K562 (cell line): ENCODE data around the gene WDCP. TPM values are rescaled to one million over a fixed set of nuclear protein-coding genes. Genes with fewer than 3 reads are reported as not detected.

ENCODE experiments used
- ATF2 ChIP-seq: sonication (generic); formaldehyde crosslinking; IDR thresholded peaks from 2 replicates; pipeline ENCODE4 v1.8.1; 2022; ENCODE audit warnings: missing genetic modification reagents
- ATF7 ChIP-seq: fragments of 450-650 bp; IDR thresholded peaks from 2 replicates; pipeline ENCODE4 v1.7.1; 2014; ENCODE audit warnings: mild to moderate bottlenecking, moderate library complexity
- CHD1 ChIP-seq: fragments of 200-600 bp; sonication (generic); IDR thresholded peaks from one replicate; pipeline ENCODE4 v1.6.1; 2012; ENCODE audit warnings: mild to moderate bottlenecking, moderate library complexity, low read length, inconsistent platforms
- COPS2 ChIP-seq: fragments of 450-650 bp; conservative IDR thresholded peaks from 2 replicates; pipeline ENCODE4 v1.6.1; 2016; ENCODE audit warnings: mild to moderate bottlenecking, moderate library complexity
- EZH2 ChIP-seq: IDR thresholded peaks from 2 replicates; pipeline ENCODE4 v1.6.1; 2012; ENCODE audit warnings: low read depth, mild to moderate bottlenecking, inconsistent platforms, low read length, borderline replicate concordance
- HNRNPUL1 ChIP-seq: fragments of 200-400 bp; formaldehyde crosslinking; IDR thresholded peaks from 2 replicates; pipeline ENCODE4 v1.6.1; 2017; ENCODE audit warnings: low read length
- KLF10 ChIP-seq: fragments of 250-450 bp; sonication (Bioruptor Pico); IDR thresholded peaks from 2 replicates; pipeline ENCODE4 v1.6.1; 2021; ENCODE audit warnings: matching md5 sums
- PTTG1 ChIP-seq: fragments of 450-650 bp; IDR thresholded peaks from 2 replicates; pipeline ENCODE4 v1.6.1; 2016; ENCODE audit warnings: low read depth, mild to moderate bottlenecking, missing genetic modification characterization, missing compliant biosample characterization
- RBM14 ChIP-seq: fragments of 200-400 bp; formaldehyde crosslinking; IDR thresholded peaks from 2 replicates; pipeline ENCODE4 v1.6.1; 2018; ENCODE audit warnings: low read depth, mild to moderate bottlenecking, low read length, moderate library complexity, borderline replicate concordance; ENCODE audit not compliant: insufficient read depth
- SOX6 ChIP-seq: fragments of 450-650 bp; IDR thresholded peaks from 2 replicates; pipeline ENCODE4 v1.6.1; 2014; ENCODE audit warnings: mild to moderate bottlenecking
- THAP7 ChIP-seq: fragments of 250-450 bp; sonication (Bioruptor Pico); IDR thresholded peaks from 2 replicates; pipeline ENCODE4 v1.5.0; 2021
- ZNF124 ChIP-seq: sonication (generic); formaldehyde crosslinking; IDR thresholded peaks from 2 replicates; pipeline ENCODE4 v1.8.1; 2022; ENCODE audit warnings: missing genetic modification reagents
- ZNF232 ChIP-seq: sonication (generic); formaldehyde crosslinking; IDR thresholded peaks from 2 replicates; pipeline ENCODE4 v1.8.0; 2022; ENCODE audit warnings: mild to moderate bottlenecking, missing genetic modification reagents
- ZNF347 ChIP-seq: fragments of 450-650 bp; formaldehyde crosslinking; IDR thresholded peaks from 2 replicates; pipeline ENCODE4 v1.4.0; 2020; ENCODE audit warnings: low read depth, mild to moderate bottlenecking, moderate library complexity
- ZNF384 ChIP-seq: IDR thresholded peaks from 2 replicates; pipeline ENCODE4 v1.6.1; 2012; ENCODE audit warnings: low read depth, low read length, improper control_type of control experiment
- polyA plus RNA-seq, 8 experiments: library from polyadenylated mRNA; depleted of rRNA in 4 of 8; stranded (reverse) in 5 of 8; unstranded in 3 of 8; fragments of >200 nt; fragmentation: Nextera tagmentation in 2 of 8; fragmentation: Illumina TruSeq in 1 of 8; extraction: Ambion mirVana in 2 of 8; extraction: Trizol in 1 of 8; gene quantifications; 2 replicates each; pipeline versions ENCODE4 v1.2.1 to v1.2.3, GENCODE V29; 2011 to 2014; ENCODE audit warnings: inconsistent platforms in 1 of 8, missing spikeins in 1 of 8
- total RNA-seq, 7 experiments: library from RNA; depleted of rRNA in 6 of 7; stranded (reverse); fragments of >200 nt in 6 of 7; fragmentation: Illumina TruSeq in 2 of 7; extraction: Trizol in 2 of 7; gene quantifications; 2 replicates each; pipeline versions ENCODE4 v1.2.1 to v1.2.3, GENCODE V29; 2011 to 2021; ENCODE audit warnings: low replicate concordance in 1 of 7
- TF ChIP-seq, protein P1 (sequence below): fragments of 450-650 bp; formaldehyde crosslinking; conservative IDR thresholded peaks from 2 replicates; pipeline ENCODE4 v1.4.0; 2022; ENCODE audit warnings: mild to moderate bottlenecking, missing genetic modification characterization
- TF ChIP-seq, protein P2 (sequence below): fragments of 200-400 bp; formaldehyde crosslinking; IDR thresholded peaks from 2 replicates; pipeline ENCODE4 v1.6.1; 2017; ENCODE audit warnings: mild to moderate bottlenecking, low read depth, low read length, moderate library complexity
- TF ChIP-seq, protein P3 (sequence below): sonication (generic); formaldehyde crosslinking; IDR thresholded peaks from 2 replicates; pipeline ENCODE4 v1.8.1; 2023; ENCODE audit warnings: mild to moderate bottlenecking, missing genetic modification reagents, moderate library complexity
- TF ChIP-seq, protein P4 (sequence below): fragments of 450-650 bp; IDR thresholded peaks from 2 replicates; pipeline ENCODE4 v1.6.1; 2016

WDCP gene
- total and polyA plus RNA-seq, 9 of the 15 experiments (the other 6 are each of a cell fraction or from before 2014, with no cell fraction given), result 10.1 to 41.4 (median 21.8) TPM

DNA sequence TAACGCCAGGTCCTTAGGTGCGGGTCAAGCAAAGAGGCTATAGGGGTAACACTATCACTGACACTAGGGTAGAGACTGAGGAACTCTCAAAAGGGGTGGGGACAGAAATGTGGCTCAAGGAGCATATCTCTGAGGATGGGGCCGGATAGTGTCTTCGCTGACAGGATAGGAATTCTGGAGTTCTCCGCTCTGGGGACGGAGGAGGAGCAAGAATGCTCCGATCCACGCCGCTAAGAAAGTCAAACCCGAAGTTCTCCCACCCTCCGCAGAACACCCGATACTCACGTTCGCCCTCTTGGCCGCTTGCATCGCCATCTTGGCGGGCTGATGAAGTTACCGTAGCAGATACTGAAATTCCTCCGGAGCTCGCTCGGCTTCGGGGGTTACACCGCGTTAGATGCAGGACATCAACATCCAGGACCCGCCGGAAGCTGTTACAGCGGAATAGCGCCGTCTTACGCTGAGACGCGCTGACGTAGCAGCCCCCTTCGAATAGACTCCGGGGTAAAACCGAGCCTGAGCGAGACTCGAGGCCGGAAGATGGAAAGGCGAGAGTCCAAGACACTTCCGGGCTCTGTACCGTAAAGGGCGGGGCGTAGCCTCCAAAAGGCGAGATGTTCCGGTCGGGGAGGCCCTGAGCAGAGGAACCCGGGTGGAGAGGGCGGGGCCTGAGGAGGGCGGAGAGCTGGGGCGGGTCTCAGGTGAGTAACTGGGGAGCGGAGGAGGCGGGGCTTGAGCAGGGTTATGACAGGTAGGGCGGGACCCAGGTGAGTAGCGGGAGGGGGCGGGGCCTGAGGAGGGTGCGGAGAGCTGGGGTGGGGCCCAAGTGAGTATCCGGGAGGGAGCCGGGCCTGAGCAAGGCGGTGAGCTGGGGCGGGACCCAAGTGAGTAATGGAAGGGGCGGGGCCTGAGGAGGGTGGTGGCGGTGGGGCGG, 29.0 kb upstream of the WDCP start, which contains the start of gene SF3B6 (continued):
- TF ChIP-seq, protein P1, sequence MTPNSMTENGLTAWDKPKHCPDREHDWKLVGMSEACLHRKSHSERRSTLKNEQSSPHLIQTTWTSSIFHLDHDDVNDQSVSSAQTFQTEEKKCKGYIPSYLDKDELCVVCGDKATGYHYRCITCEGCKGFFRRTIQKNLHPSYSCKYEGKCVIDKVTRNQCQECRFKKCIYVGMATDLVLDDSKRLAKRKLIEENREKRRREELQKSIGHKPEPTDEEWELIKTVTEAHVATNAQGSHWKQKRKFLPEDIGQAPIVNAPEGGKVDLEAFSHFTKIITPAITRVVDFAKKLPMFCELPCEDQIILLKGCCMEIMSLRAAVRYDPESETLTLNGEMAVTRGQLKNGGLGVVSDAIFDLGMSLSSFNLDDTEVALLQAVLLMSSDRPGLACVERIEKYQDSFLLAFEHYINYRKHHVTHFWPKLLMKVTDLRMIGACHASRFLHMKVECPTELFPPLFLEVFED (CRISPR knock-in tag), result 0 out of 2 replicates have a peak, but pooled peaks have one; percentile 7
- TF ChIP-seq ZNF347 (CRISPR knock-in tag) (no peak), ATF2 (CRISPR knock-in tag) (no peak), ZNF124 (CRISPR knock-in tag) (no peak), HNRNPUL1 (0 out of 2 replicates have a peak, but pooled peaks have one; percentile 55), RBM14 (no peak), THAP7 (CRISPR knock-in tag) (no peak), ATF7 (peak; percentile 93), ZNF384 (peak; percentile 54), CHD1 (peak; percentile 71), EZH2 (no peak), COPS2 (no peak), KLF10 (CRISPR knock-in tag) (no peak), ZNF232 (CRISPR knock-in tag) (0 out of 2 replicates have a peak, but pooled peaks have one; percentile 74), PTTG1 (tag) (no peak), SOX6 (peak; percentile 81)
- TF ChIP-seq, protein P2, sequence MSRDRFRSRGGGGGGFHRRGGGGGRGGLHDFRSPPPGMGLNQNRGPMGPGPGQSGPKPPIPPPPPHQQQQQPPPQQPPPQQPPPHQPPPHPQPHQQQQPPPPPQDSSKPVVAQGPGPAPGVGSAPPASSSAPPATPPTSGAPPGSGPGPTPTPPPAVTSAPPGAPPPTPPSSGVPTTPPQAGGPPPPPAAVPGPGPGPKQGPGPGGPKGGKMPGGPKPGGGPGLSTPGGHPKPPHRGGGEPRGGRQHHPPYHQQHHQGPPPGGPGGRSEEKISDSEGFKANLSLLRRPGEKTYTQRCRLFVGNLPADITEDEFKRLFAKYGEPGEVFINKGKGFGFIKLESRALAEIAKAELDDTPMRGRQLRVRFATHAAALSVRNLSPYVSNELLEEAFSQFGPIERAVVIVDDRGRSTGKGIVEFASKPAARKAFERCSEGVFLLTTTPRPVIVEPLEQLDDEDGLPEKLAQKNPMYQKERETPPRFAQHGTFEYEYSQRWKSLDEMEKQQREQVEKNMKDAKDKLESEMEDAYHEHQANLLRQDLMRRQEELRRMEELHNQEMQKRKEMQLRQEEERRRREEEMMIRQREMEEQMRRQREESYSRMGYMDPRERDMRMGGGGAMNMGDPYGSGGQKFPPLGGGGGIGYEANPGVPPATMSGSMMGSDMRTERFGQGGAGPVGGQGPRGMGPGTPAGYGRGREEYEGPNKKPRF, result no peak
- TF ChIP-seq, protein P3, sequence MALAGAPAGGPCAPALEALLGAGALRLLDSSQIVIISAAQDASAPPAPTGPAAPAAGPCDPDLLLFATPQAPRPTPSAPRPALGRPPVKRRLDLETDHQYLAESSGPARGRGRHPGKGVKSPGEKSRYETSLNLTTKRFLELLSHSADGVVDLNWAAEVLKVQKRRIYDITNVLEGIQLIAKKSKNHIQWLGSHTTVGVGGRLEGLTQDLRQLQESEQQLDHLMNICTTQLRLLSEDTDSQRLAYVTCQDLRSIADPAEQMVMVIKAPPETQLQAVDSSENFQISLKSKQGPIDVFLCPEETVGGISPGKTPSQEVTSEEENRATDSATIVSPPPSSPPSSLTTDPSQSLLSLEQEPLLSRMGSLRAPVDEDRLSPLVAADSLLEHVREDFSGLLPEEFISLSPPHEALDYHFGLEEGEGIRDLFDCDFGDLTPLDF (CRISPR knock-in tag), result 0 out of 2 replicates have a peak, but pooled peaks have one; percentile 53
- TF ChIP-seq, protein P4, sequence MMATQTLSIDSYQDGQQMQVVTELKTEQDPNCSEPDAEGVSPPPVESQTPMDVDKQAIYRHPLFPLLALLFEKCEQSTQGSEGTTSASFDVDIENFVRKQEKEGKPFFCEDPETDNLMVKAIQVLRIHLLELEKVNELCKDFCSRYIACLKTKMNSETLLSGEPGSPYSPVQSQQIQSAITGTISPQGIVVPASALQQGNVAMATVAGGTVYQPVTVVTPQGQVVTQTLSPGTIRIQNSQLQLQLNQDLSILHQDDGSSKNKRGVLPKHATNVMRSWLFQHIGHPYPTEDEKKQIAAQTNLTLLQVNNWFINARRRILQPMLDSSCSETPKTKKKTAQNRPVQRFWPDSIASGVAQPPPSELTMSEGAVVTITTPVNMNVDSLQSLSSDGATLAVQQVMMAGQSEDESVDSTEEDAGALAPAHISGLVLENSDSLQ, result peak; percentile 84
